Glutamatergic neuron (in vitro differentiated cells): ENCODE measurements around the gene KICS2. TPM values are rescaled to one million over a fixed set of nuclear protein-coding genes. Genes with fewer than 3 reads are reported as not detected.

Experiments
- total RNA-seq: library from RNA; stranded (reverse); fragmentation: NEBNext Ultra II Directional; extraction: Animal tissue kit (Norgen Biotek cat#: 25700); gene quantifications from one replicate; pipeline ENCODE4 v1.2.1, GENCODE V29; 2021; ENCODE audit not compliant: unreplicated experiment

Gene KICS2
- total RNA-seq, 1 donor from 2014 or later, result 3.4 TPM

Other genes with a start within 250 kb of the KICS2 start
- 1.8 TPM for gene C12orf56, start 168.5 kb upstream of the KICS2 start, total RNA-seq
- gene XPOT, start 182.1 kb upstream of the KICS2 start, total RNA-seq, result 108 TPM
- 15.8 TPM for gene TBK1, start 229.8 kb upstream of the KICS2 start, total RNA-seq